Stimulated activated CD4-positive, alpha-beta T cell treated with anti-CD3 and anti-CD28 coated beads, Interleukin-15, amount 100 ng/mL, for 24 hours (primary cell): ENCODE results near the gene ANKRD9.

ENCODE experiments used
- DNase-seq: peaks from one replicate; pipeline ENCODE4 v3.0.0-alpha.2; 2020

ANKRD9 gene

GRCh38 chr14:102512793-102513300 lies 3.3 kb upstream of the ANKRD9 start:
- no peak for DNase-seq

- DNase-seq, result no peak
Measured at GRCh38 chr14:102511538-102511937, 2.0 kb upstream of the ANKRD9 start.

- peak; percentile 56 for DNase-seq
Measured at GRCh38 chr14:102510616-102511520, 1.3 kb upstream of the ANKRD9 start.

GRCh38 chr14:102508774-102509745 lies 516 bp downstream of the ANKRD9 start:
- DNase-seq, result peak; percentile 53

- DNase-seq, result no peak
Measured at GRCh38 chr14:102508410-102508773, 1.2 kb downstream of the ANKRD9 start.

- DNase-seq, result no peak
Measured at GRCh38 chr14:102507857-102508312, 1.7 kb downstream of the ANKRD9 start.

- no peak for DNase-seq
Measured at GRCh38 chr14:102507081-102507856, 2.3 kb downstream of the ANKRD9 start.

- no peak for DNase-seq
Measured at GRCh38 chr14:102506626-102506925, 3.0 kb downstream of the ANKRD9 start.

- no peak for DNase-seq
Measured at GRCh38 chr14:102505775-102506625, 3.6 kb downstream of the ANKRD9 start.

- no peak for DNase-seq
Measured at GRCh38 chr14:102505000-102505619, 4.5 kb downstream of the ANKRD9 start.

GRCh38 chr14:102504328-102504999 lies 5.1 kb downstream of the ANKRD9 start:
- no peak for DNase-seq

- DNase-seq, result no peak
Measured at GRCh38 chr14:102503641-102504327, 5.8 kb downstream of the ANKRD9 start.

- no peak for DNase-seq
Measured at GRCh38 chr14:102502571-102502970, 7.0 kb downstream of the ANKRD9 start.

- no peak for DNase-seq
Measured at GRCh38 chr14:102501751-102502315, 7.7 kb downstream of the ANKRD9 start.

- no peak for DNase-seq
Measured at GRCh38 chr14:102500713-102501112, 8.9 kb downstream of the ANKRD9 start.

- no peak for DNase-seq
Measured at GRCh38 chr14:102500158-102500662, 9.4 kb downstream of the ANKRD9 start.

- DNase-seq, result no peak
Measured at GRCh38 chr14:102499401-102500157, 10.0 kb downstream of the ANKRD9 start.

GRCh38 chr14:102498678-102499265 lies 10.8 kb downstream of the ANKRD9 start:
- DNase-seq, result no peak
